ENCODE measurements around the gene TEX14. TPM values are rescaled to one million over a fixed set of nuclear protein-coding genes. Genes with fewer than 3 reads are reported as not detected.

The TEX14 gene
- total RNA-seq = under 0.01 TPM in 2 replicates
- 0.01 and 0.03 TPM in 2 replicates for polyA plus RNA-seq
- 0.17 TPM in 1 of 2 replicates, not detected in the other for polyA plus RNA-seq (2012)
- polyA minus RNA-seq (ENCODE audit: low replicate concordance) = not detected in 2 replicates

- peak within 1 kb of the TSS; percentile 46 for H3K9ac ChIP-seq (ENCODE audit: insufficient read depth, low read length)
- no peaks in the 10 kb centered on the region for H4K20me1 ChIP-seq (ENCODE audit: control insufficient read depth, extremely low read depth, insufficient read depth, low read length)
- no peaks in the 10 kb centered on the region for H3K27me3 ChIP-seq (ENCODE audit: control insufficient read depth, insufficient read depth, low read length)
- TF ChIP-seq CTCF (conservative IDR thresholded peaks at IDR 0.05 in 1 of 2, IDR thresholded peaks at IDR 0.05 in 1 of 2; ENCODE audit: low read depth in 1 of 2, low read length in 2 of 2) (no peak), EZH2 (IDR thresholded peaks at IDR 0.05; ENCODE audit: low read length, missing control alignments) (no peak)
- H2AFZ ChIP-seq (ENCODE audit: low read length) = peak within 1 kb of the TSS; percentile 93
- H3K4me3 ChIP-seq (replicated peaks in 1 of 4; ENCODE audit: control extremely low read depth in 1 of 4, insufficient read depth in 1 of 4, low read depth in 3 of 4, low read length in 4 of 4) = peak within 1 kb of the TSS; percentile 43 to 77 (median 68)
- no peak for DNase-seq (ENCODE audit: low read depth in 2 of 2)
- no peaks in the 10 kb centered on the region for H3K36me3 ChIP-seq (ENCODE audit: control insufficient read depth, insufficient read depth, low read length)
- H3K9me3 ChIP-seq (ENCODE audit: control insufficient read depth, insufficient read depth, low read depth, low read length) = no peaks in the 10 kb centered on the region
- H3K4me2 ChIP-seq (ENCODE audit: extremely low read depth, insufficient read depth, low read length) = peak within 1 kb of the TSS; percentile 64
- peak within 1 kb of the TSS; percentile 66 for H3K27ac ChIP-seq (ENCODE audit: insufficient read depth, low read length)
- H3K79me2 ChIP-seq (ENCODE audit: control insufficient read depth, insufficient read depth, low read length) = peaks cover 2% of the 10 kb centered on the region
- H3K4me1 ChIP-seq (ENCODE audit: control insufficient read depth, extremely low read depth, insufficient read depth, low read length) = no peaks in the 10 kb centered on the region
Measured at GRCh38 chr17:58691701-58692238, at the start of gene TEX14. TEX14 (minus strand) TSS chr17:58692045; CDS start chr17:58652001, 40,044 bp downstream.

GRCh38 chr17:58741121-58741625, 49.3 kb upstream of the TEX14 start:
- Histone ChIP-seq H3K79me2 (ENCODE audit: control insufficient read depth, insufficient read depth, low read length) (no peaks in the 10 kb centered on the region), H3K4me3 (replicated peaks in 1 of 4; ENCODE audit: control extremely low read depth in 1 of 4, insufficient read depth in 1 of 4, low read depth in 3 of 4, low read length in 4 of 4) (no peak overlapping the region), H3K27ac (ENCODE audit: insufficient read depth, low read length) (no peak overlapping the region), H3K36me3 (ENCODE audit: control insufficient read depth, insufficient read depth, low read length) (no peaks in the 10 kb centered on the region), H2AFZ (ENCODE audit: low read length) (no peak overlapping the region), H3K9ac (ENCODE audit: insufficient read depth, low read length) (no peak overlapping the region), H3K4me1 (ENCODE audit: control insufficient read depth, extremely low read depth, insufficient read depth, low read length) (no peaks in the 10 kb centered on the region), H4K20me1 (ENCODE audit: control insufficient read depth, extremely low read depth, insufficient read depth, low read length) (no peaks in the 10 kb centered on the region), H3K27me3 (ENCODE audit: control insufficient read depth, insufficient read depth, low read length) (no peaks in the 10 kb centered on the region), H3K4me2 (ENCODE audit: extremely low read depth, insufficient read depth, low read length) (no peak overlapping the region), H3K9me3 (ENCODE audit: control insufficient read depth, insufficient read depth, low read depth, low read length) (no peaks in the 10 kb centered on the region)
- TF ChIP-seq EZH2 (IDR thresholded peaks at IDR 0.05; ENCODE audit: low read length, missing control alignments) = no peak
- peak; percentile 24 to 54 for DNase-seq (ENCODE audit: low read depth in 2 of 2)

GRCh38 chr17:58734811-58735210, 43.0 kb upstream of the TEX14 start:
- Histone ChIP-seq H3K4me2 (ENCODE audit: extremely low read depth, insufficient read depth, low read length) (no peak overlapping the region), H3K27me3 (ENCODE audit: control insufficient read depth, insufficient read depth, low read length) (no peaks in the 10 kb centered on the region), H3K9me3 (ENCODE audit: control insufficient read depth, insufficient read depth, low read depth, low read length) (no peaks in the 10 kb centered on the region), H3K4me1 (ENCODE audit: control insufficient read depth, extremely low read depth, insufficient read depth, low read length) (no peaks in the 10 kb centered on the region), H3K79me2 (ENCODE audit: control insufficient read depth, insufficient read depth, low read length) (no peaks in the 10 kb centered on the region), H3K4me3 (replicated peaks in 1 of 4; ENCODE audit: control extremely low read depth in 1 of 4, insufficient read depth in 1 of 4, low read depth in 3 of 4, low read length in 4 of 4) (no peak overlapping the region), H2AFZ (ENCODE audit: low read length) (no peak overlapping the region), H3K36me3 (ENCODE audit: control insufficient read depth, insufficient read depth, low read length) (no peaks in the 10 kb centered on the region), H3K27ac (ENCODE audit: insufficient read depth, low read length) (no peak overlapping the region), H4K20me1 (ENCODE audit: control insufficient read depth, extremely low read depth, insufficient read depth, low read length) (no peaks in the 10 kb centered on the region), H3K9ac (ENCODE audit: insufficient read depth, low read length) (no peak overlapping the region)
- TF ChIP-seq CTCF (conservative IDR thresholded peaks at IDR 0.05 in 1 of 2, IDR thresholded peaks at IDR 0.05 in 1 of 2; ENCODE audit: low read depth in 1 of 2, low read length in 2 of 2) (no peak), EZH2 (IDR thresholded peaks at IDR 0.05; ENCODE audit: low read length, missing control alignments) (no peak)
- no peak for DNase-seq (ENCODE audit: low read depth in 2 of 2)

Measured in fibroblast of lung (primary cell).